Glutamatergic neuron (in vitro differentiated cells): Measurements from ENCODE around the gene TAF1B. TPM values are rescaled to one million over a fixed set of nuclear protein-coding genes. Genes with fewer than 3 reads are reported as not detected.

ENCODE experiments used
- DNase-seq: peaks from one replicate; pipeline ENCODE4 v3.0.0; 2022
- H3K27ac Mint-ChIP-seq: one replicate; pipeline ENCODE4 v1.8.0; 2020; ENCODE audit warnings: mild to moderate bottlenecking, mixed read lengths, inconsistent platforms; ENCODE audit not compliant: unreplicated experiment
- H3K27me3 Mint-ChIP-seq: one replicate; pipeline ENCODE4 v1.8.0; 2020; ENCODE audit warnings: mild to moderate bottlenecking, moderate library complexity, mixed read lengths, inconsistent platforms; ENCODE audit not compliant: unreplicated experiment
- H3K36me3 Mint-ChIP-seq: one replicate; pipeline ENCODE4 v1.8.0; 2020; ENCODE audit warnings: mild to moderate bottlenecking, mixed read lengths, inconsistent platforms; ENCODE audit not compliant: unreplicated experiment
- H3K4me1 Mint-ChIP-seq: one replicate; pipeline ENCODE4 v1.8.0; 2020; ENCODE audit warnings: mild to moderate bottlenecking, low read depth, mixed read lengths, inconsistent platforms; ENCODE audit not compliant: unreplicated experiment
- H3K4me3 Mint-ChIP-seq: one replicate; pipeline ENCODE4 v1.8.0; 2020; ENCODE audit warnings: mild to moderate bottlenecking, mixed read lengths, inconsistent platforms; ENCODE audit not compliant: unreplicated experiment
- H3K9me3 Mint-ChIP-seq: one replicate; pipeline ENCODE4 v1.8.0; 2020; ENCODE audit warnings: mild to moderate bottlenecking, moderate library complexity, mixed read lengths, inconsistent platforms; ENCODE audit not compliant: unreplicated experiment
- total RNA-seq: library from RNA; stranded (reverse); fragmentation: NEBNext Ultra II Directional; extraction: Animal tissue kit (Norgen Biotek cat#: 25700); gene quantifications from one replicate; pipeline ENCODE4 v1.2.1, GENCODE V29; 2021; ENCODE audit not compliant: unreplicated experiment
- TF ChIP-seq, protein P1 (sequence below): fragments of 200-600 bp; sonication (generic); IDR thresholded peaks from one replicate; pipeline ENCODE4 v1.5.0; 2021; ENCODE audit not compliant: partially characterized antibody, unreplicated experiment

The TAF1B gene
- total RNA-seq, 1 donor from 2014 or later = 16.7 TPM

DNA sequence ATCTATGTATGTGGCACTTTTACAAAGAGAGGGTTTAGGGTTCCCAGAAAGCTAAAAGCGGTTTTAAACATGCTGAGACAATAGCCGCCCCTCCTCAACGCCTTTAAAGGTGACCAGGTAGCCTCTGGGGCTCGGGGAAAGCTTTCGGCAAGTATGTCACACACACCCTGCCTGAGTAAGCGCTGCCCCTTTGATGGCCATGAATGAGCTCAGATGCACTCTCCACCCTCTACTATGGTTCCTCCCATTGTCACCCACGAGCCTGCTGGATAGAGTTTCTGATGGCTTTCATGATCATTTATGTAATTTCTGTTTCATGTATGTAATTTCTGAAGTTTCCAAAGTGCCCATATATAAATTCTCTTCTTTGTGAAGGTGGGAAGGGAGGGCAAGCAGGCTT is 64.1 kb downstream of the TAF1B start:
- Mint-ChIP-seq H3K27me3 (no peaks in the 10 kb centered on the region), H3K4me3 (no peak overlapping the region), H3K4me1 (peaks cover 2% of the 10 kb centered on the region), H3K36me3 (no peaks in the 10 kb centered on the region), H3K9me3 (no peaks in the 10 kb centered on the region), H3K27ac (no peak overlapping the region)
- no peak for DNase-seq
- TF ChIP-seq, protein P1, sequence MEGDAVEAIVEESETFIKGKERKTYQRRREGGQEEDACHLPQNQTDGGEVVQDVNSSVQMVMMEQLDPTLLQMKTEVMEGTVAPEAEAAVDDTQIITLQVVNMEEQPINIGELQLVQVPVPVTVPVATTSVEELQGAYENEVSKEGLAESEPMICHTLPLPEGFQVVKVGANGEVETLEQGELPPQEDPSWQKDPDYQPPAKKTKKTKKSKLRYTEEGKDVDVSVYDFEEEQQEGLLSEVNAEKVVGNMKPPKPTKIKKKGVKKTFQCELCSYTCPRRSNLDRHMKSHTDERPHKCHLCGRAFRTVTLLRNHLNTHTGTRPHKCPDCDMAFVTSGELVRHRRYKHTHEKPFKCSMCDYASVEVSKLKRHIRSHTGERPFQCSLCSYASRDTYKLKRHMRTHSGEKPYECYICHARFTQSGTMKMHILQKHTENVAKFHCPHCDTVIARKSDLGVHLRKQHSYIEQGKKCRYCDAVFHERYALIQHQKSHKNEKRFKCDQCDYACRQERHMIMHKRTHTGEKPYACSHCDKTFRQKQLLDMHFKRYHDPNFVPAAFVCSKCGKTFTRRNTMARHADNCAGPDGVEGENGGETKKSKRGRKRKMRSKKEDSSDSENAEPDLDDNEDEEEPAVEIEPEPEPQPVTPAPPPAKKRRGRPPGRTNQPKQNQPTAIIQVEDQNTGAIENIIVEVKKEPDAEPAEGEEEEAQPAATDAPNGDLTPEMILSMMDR = no peak

DNA sequence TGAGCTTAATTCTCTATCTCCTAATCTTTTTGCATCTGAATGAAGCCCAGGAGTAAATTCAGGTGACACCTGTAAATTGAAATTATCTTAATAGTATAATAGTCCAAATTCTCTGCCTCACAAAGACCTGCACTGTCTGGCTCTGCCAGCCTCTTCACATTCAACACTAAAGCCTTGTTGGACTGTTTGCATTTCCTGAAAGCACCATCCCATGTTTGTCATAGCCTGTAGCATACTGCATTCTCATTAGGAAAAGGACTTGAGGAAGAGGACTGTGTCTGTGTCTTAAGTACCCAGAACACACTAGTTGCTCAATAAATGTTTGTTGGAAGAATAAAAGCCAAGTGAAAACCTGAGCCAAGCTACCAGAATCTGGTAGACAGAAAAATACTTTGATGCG is 65.4 kb downstream of the TAF1B start:
- Mint-ChIP-seq H3K9me3 (no peaks in the 10 kb centered on the region), H3K27ac (no peak overlapping the region), H3K4me1 (peaks cover 2% of the 10 kb centered on the region), H3K36me3 (no peaks in the 10 kb centered on the region), H3K4me3 (no peak overlapping the region), H3K27me3 (no peaks in the 10 kb centered on the region)
- TF ChIP-seq, protein P1 = no peak
- DNase-seq = no peak

DNA sequence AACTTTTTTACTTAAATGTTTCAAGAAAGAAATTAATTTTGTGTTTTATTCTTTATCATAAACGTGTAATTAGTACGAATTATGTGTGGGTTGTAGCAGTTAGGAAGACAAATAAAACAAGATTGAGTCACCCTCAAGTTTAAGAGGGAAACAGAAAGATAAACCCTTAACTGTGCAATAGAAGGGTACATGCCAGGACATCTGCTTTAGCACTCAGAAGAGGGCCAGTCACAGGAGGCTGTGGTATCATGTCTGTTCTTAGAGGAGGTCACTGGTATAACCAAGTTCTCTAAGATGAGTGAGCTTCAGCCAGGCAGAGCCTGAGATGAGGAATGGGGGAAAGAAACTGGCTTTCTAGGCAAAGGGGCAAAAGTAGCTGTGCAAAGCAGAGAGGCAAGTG is 65.8 kb downstream of the TAF1B start:
- Mint-ChIP-seq H3K27me3 (no peaks in the 10 kb centered on the region), H3K36me3 (no peaks in the 10 kb centered on the region), H3K9me3 (no peaks in the 10 kb centered on the region), H3K4me1 (peaks cover 2% of the 10 kb centered on the region), H3K27ac (no peak overlapping the region), H3K4me3 (no peak overlapping the region)
- TF ChIP-seq, protein P1 = no peak
- DNase-seq = no peak

DNA sequence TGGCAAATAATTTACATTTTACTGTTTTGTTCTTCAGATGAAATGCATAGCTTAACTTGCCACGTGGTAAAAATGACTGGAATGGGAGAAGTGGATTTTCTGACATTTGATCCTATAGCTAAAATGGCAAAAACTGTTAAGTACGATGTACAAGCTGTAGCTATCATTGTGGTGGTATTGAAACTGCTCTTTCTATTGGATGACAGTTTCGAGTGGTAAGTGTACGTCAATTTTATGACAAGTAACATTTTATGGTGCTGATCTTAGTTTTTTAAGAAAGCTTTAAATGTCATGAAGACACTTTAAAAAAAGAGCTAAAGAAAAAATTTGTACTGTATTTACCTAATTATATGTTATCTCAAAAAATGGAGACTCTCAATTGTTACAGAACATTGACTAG is 67.4 kb downstream of the TAF1B start:
- H3K4me3 Mint-ChIP-seq = no peak overlapping the region
- TF ChIP-seq, protein P1 = no peak
- no peak overlapping the region for H3K27ac Mint-ChIP-seq
- no peak for DNase-seq
- H3K36me3 Mint-ChIP-seq = no peaks in the 10 kb centered on the region
- no peaks in the 10 kb centered on the region for H3K27me3 Mint-ChIP-seq
- peaks cover 2% of the 10 kb centered on the region for H3K4me1 Mint-ChIP-seq
- H3K9me3 Mint-ChIP-seq = no peaks in the 10 kb centered on the region

DNA sequence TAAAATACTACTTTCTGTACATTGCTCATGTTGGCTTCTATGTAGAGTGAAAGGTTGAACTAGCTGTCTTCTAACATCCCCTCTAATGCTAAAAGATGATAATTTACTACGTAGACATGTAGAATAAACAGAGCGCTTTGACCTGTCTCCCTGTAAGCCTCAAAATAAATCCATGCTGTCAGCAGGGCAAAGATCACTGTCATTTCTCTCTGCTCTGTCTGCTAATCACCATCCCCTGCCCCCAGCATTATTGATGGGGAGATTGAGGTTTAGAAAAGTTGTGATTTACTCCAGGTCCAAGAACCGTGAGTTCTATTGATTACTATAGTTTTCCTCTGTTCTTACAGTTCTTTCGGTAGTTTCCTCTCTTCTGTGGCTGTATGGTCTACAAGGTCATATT is 69.2 kb downstream of the TAF1B start:
- no peak overlapping the region for H3K4me3 Mint-ChIP-seq
- H3K27me3 Mint-ChIP-seq = no peaks in the 10 kb centered on the region
- TF ChIP-seq, protein P1 = no peak

More for the DNA sequence above, 69.2 kb downstream of the TAF1B start:
- no peaks in the 10 kb centered on the region for H3K36me3 Mint-ChIP-seq
- H3K9me3 Mint-ChIP-seq = no peaks in the 10 kb centered on the region
- peaks cover 2% of the 10 kb centered on the region for H3K4me1 Mint-ChIP-seq
- H3K27ac Mint-ChIP-seq = no peak overlapping the region
- DNase-seq = no peak
